ENCODE data around the gene ADARB2.

GRCh38 chr10:1412531-1413189, 324.7 kb downstream of the ADARB2 start:
- TF ChIP-seq CTCF (IDR thresholded peaks at IDR 0.05) (no peak), EP300 (IDR thresholded peaks at IDR 0.05) (no peak)
